ENCODE results near the gene KIAA1217. TPM values are rescaled to one million over a fixed set of nuclear protein-coding genes. Genes with fewer than 3 reads are reported as not detected.

Gene KIAA1217
- total RNA-seq, 1 donor from 2014 or later, result 13.0 TPM

DNA sequence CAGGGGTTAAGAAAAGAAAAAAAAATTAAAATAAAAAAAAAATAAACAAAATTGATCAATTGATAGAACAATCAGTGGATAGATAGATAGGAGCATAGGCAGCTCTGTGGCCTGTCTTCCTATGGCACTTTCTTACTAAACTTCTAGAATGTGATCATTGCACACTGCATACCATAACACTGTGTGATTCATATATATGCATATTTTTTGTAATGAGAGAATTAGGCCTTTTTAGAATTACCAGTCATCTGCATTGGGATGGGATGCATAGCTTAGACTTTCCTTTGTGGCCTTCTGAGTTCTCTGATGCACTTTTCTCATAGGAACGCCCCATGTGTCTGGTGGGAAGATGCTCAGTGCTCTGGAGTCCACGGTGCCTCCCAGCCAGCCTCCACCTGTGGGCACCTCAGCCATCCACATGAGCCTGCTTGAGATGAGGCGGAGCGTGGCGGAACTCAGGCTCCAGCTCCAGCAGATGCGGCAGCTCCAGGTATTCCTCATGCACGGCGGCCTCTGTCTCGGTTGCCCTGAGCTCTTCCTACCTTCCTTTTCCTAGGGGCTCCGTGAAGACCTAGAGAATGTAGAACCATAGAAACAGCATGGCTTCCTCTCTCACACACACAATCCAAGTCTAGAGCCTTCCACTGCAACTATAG lies 292.2 kb downstream of the KIAA1217 start:
- Histone ChIP-seq H3K4me3 (no peak overlapping the region), H3K9me3 (no peaks in the 10 kb centered on the region), H3K27me3 (no peaks in the 10 kb centered on the region), H3K36me3 (peaks cover 4 to 12% of the 10 kb centered on the region in 2 donors), H3K4me1 (no peaks in the 10 kb centered on the region), H3K27ac (no peak overlapping the region)
- no peak for DNase-seq (ENCODE audit: low spot score in 2 of 2)
- intact Hi-C loops (cut with DNase I), result no loop called here
- TF ChIP-seq, protein P1, sequence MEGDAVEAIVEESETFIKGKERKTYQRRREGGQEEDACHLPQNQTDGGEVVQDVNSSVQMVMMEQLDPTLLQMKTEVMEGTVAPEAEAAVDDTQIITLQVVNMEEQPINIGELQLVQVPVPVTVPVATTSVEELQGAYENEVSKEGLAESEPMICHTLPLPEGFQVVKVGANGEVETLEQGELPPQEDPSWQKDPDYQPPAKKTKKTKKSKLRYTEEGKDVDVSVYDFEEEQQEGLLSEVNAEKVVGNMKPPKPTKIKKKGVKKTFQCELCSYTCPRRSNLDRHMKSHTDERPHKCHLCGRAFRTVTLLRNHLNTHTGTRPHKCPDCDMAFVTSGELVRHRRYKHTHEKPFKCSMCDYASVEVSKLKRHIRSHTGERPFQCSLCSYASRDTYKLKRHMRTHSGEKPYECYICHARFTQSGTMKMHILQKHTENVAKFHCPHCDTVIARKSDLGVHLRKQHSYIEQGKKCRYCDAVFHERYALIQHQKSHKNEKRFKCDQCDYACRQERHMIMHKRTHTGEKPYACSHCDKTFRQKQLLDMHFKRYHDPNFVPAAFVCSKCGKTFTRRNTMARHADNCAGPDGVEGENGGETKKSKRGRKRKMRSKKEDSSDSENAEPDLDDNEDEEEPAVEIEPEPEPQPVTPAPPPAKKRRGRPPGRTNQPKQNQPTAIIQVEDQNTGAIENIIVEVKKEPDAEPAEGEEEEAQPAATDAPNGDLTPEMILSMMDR (IDR thresholded peaks at IDR 0.05), result no peak

DNA sequence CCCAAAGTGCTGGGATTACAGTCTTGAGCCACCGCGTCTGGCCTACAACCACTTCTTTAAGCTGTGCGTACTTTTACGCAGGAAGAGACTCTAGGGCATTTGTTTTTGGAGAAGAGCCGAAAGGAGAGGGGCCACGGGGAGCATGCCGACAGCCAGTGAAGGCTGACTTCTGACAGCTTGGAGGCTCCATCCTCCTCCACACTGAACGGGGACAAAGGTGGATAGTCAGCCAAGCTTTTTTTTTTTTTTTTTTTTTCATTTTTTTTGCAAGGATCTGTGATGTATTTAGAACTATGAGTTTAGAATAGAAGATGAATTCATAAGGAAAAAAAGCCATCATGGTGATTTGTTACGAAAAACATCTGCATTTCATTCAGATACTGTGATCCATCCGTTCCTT lies 293.1 kb downstream of the KIAA1217 start:
- intact Hi-C loops (cut with DNase I), result no loop called here
- H3K27ac ChIP-seq, result no peak overlapping the region
- TF ChIP-seq, protein P1 (IDR thresholded peaks at IDR 0.05), result no peak

DNA sequence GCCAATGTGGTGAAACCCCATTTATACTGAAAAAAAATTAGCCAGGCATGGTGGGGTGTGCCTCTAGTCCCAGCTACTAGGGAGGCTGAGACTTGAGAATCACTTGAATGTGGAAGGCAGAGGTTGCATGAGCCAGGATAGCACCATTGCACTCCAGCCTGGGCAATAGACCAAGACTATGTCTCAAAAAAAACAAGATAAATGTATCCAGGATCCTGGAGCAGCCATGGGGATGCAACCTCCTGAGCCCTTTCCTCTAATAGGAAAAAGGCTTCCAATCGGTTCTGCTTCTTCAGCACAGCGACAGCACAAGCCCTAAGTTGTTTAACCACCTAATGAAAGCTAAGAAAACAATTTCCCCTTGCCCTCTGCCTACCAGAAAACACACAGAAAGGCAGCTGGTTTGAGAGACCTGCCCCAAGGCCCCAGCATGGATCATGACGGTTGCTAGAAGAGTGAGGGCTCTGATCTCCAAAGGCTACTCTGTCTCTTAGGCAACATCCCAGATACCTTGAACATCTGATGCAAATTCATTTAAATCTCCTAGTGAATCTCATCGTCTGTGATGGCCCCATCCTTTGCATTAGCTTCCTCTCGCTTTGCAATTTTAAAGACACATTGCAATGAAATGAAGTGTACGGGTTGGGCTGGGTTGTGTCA lies 294.0 kb downstream of the KIAA1217 start:
- TF ChIP-seq, protein P1 (IDR thresholded peaks at IDR 0.05), result no peak
- no peaks in the 10 kb centered on the region for H3K27me3 ChIP-seq
- H3K36me3 ChIP-seq, result peaks cover 4 to 22% of the 10 kb centered on the region in 2 donors
- H3K9me3 ChIP-seq, result no peaks in the 10 kb centered on the region
- H3K27ac ChIP-seq, result no peak overlapping the region
- intact Hi-C loops (cut with DNase I), result no loop called here
- DNase-seq (ENCODE audit: low spot score in 2 of 2), result no peak
- no peak overlapping the region for H3K4me3 ChIP-seq
- H3K4me1 ChIP-seq, result no peaks in the 10 kb centered on the region

More for the DNA sequence above, 293.1 kb downstream of the KIAA1217 start:
- no peaks in the 10 kb centered on the region for H3K27me3 ChIP-seq
- H3K4me3 ChIP-seq, result no peak overlapping the region
- H3K9me3 ChIP-seq, result no peaks in the 10 kb centered on the region
- DNase-seq (ENCODE audit: low spot score in 2 of 2), result no peak
- H3K36me3 ChIP-seq, result peaks cover 4 to 20% of the 10 kb centered on the region in 2 donors
- H3K4me1 ChIP-seq, result no peaks in the 10 kb centered on the region

DNA sequence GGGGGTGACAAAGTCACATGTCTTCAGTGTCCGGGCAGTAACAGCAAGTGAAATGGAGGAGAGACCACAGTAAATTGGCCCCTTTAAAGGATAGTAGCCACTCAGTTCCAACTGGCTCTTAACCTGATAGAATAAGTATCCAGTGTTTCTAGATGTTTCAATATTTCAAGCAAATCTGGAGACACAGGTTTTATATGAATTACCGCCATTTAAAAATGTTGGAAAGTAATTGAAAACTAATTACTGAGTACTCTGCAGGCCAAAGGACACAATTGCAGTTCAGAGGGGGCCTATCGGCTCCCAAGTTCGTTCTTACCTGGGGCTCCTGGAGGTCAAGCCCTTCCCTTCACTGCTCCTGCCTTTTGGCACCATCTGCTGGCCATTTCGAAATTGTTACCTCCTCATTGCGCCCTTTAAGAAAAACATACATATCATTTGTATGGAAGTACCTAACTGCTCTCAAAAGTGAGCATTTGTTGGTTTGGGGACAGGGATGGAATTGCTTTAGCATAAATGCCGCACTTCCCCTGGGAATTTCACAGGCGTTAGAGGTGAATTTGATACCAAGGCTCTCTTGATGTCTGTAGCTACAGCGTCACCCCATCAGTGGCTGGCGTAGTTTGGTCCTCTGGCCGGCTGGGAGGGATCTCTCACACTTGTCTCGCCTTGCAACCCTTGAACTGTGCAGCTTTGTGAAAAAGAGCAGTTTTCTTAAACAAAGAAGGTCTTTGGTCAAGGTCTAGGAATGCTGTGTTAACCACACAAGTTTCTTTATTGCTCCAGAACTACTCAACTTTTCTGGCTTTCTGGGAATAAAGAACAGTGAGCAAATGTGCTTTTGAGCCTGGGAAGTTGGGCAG lies 294.8 kb downstream of the KIAA1217 start:
- intact Hi-C loops (cut with DNase I), result no loop called here
- TF ChIP-seq, protein P1 (IDR thresholded peaks at IDR 0.05), result peak in 2 of 3 experiments; percentile 7 to 59
- no peak overlapping the region for H3K4me3 ChIP-seq
- H3K27me3 ChIP-seq, result no peaks in the 10 kb centered on the region
- DNase-seq (ENCODE audit: low spot score in 2 of 2), result no peak
- no peak overlapping the region for H3K27ac ChIP-seq
- H3K4me1 ChIP-seq, result no peaks in the 10 kb centered on the region
- H3K36me3 ChIP-seq, result peaks cover 4 to 22% of the 10 kb centered on the region in 2 donors
- H3K9me3 ChIP-seq, result no peaks in the 10 kb centered on the region

DNA sequence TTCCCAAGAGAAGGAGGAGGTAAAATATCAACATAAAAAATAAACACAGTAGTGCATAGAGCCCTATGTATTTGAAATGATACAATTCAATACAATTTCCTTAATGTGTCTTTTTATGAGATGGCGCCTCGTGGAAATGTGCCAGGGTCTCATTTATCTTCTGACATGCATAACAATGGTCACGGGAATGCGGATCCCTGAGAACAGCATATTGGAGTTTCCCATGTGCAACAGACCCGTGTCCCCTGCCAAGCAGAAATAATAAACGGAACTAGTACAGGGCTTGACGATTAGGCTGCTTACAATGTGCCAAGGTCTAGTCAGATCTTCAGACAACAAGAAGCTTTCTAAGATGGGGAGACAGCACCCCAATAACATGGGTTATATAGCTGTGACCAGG lies 296.8 kb downstream of the KIAA1217 start:
- H3K9me3 ChIP-seq, result no peaks in the 10 kb centered on the region
- no peak overlapping the region for H3K4me3 ChIP-seq
- no peak for DNase-seq (ENCODE audit: low spot score in 2 of 2)
- no peaks in the 10 kb centered on the region for H3K27me3 ChIP-seq
- H3K27ac ChIP-seq, result no peak overlapping the region
- H3K4me1 ChIP-seq, result no peaks in the 10 kb centered on the region
- TF ChIP-seq, protein P1 (IDR thresholded peaks at IDR 0.05), result no peak
- intact Hi-C loops (cut with DNase I), result no loop called here
- H3K36me3 ChIP-seq, result peaks cover 4 to 22% of the 10 kb centered on the region in 2 donors
